ENCODE measurements around the gene CNTFR. TPM values are rescaled to one million over a fixed set of nuclear protein-coding genes. Genes with fewer than 3 reads are reported as not detected.

Gene CNTFR
- total RNA-seq, 5 donors from 2014 or later (not counting 1 experiment from before 2014, with no cell fraction given): not detected

GRCh38 chr9:34592895-34593601 is 3.5 kb upstream of the CNTFR start:
- H3K27ac ChIP-seq (ENCODE audit: low read length): no peak overlapping the region
- POLR2A ChIA-PET: interaction anchor here in 1 of 2 donors (0.5 kb wide), 1 partner anchor 9 kb away, joined by 3 read pairs; no protein-coding TSS in a partner anchor
- no peak overlapping the region for H3K4me3 ChIP-seq (ENCODE audit: control insufficient read depth in 1 of 2, extremely low read depth in 1 of 2, low read length in 1 of 2)
- ATAC-seq (replicated peaks in 1 of 4) (peak in 1 of 4 experiments; percentile 49), DNase-seq (peak in 3 of 35 experiments; percentile 15 to 26 (median 25))
- no peaks in the 10 kb centered on the region for H3K36me3 ChIP-seq (ENCODE audit: control insufficient read depth in 2 of 2, extremely low read depth in 1 of 2, insufficient read depth in 1 of 2, low read length in 1 of 2)
- no peak overlapping the region for H3K27ac Mint-ChIP-seq
- no peaks in the 10 kb centered on the region for H3K36me3 Mint-ChIP-seq
- H3K4me1 Mint-ChIP-seq: peaks cover 23 to 35% (median 31%) of the 10 kb centered on the region in 3 donors
- peaks cover 54 to 64% of the 10 kb centered on the region in 2 donors for H3K27me3 Mint-ChIP-seq
- H3K27me3 ChIP-seq (replicated peaks in 1 of 2; ENCODE audit: control insufficient read depth in 2 of 2, extremely low read depth in 1 of 2, insufficient read depth in 2 of 2, low read length in 1 of 2): peaks cover 8 to 69% of the 10 kb centered on the region in 2 experiments
- H3K4me1 ChIP-seq (ENCODE audit: control insufficient read depth in 1 of 2, extremely low read depth in 1 of 2, insufficient read depth in 2 of 2, low read length in 2 of 2): peaks cover 0 to 32% of the 10 kb centered on the region in 2 experiments
- CTCF ChIA-PET: interaction anchor here in 1 of 2 donors (1.2 kb wide), 1 partner anchor 189 kb away, joined by 4 read pairs; no protein-coding TSS in a partner anchor
- H3K4me3 Mint-ChIP-seq: peak overlapping the region in 2 of 3 donors; percentile 71 to 82
- WGBS (ENCODE audit: insufficient coverage): 10% methylated on average over 20 of the region's 26 CpGs
- no peaks in the 10 kb centered on the region for H3K9me3 ChIP-seq
- H3K9me3 Mint-ChIP-seq: no peaks in the 10 kb centered on the region

- H3K27ac ChIP-seq (ENCODE audit: low read length): no peak overlapping the region
- H3K4me3 ChIP-seq (ENCODE audit: control insufficient read depth in 1 of 2, extremely low read depth in 1 of 2, low read length in 1 of 2): peak overlapping the region in 1 of 2 donors; percentile 15
- H3K4me1 ChIP-seq (ENCODE audit: control insufficient read depth in 1 of 2, extremely low read depth in 1 of 2, insufficient read depth in 2 of 2, low read length in 2 of 2): peaks cover 0 to 32% of the 10 kb centered on the region in 2 experiments
- DNase-seq: no peak
- ATAC-seq (replicated peaks in 1 of 4): no peak
- CTCF ChIA-PET: interaction anchor here (0.6 to 1.9 kb wide), 3 partner anchors 11 to 188 kb away, joined by 3 to 5 read pairs (median 4); no protein-coding TSS in a partner anchor
- no peaks in the 10 kb centered on the region for H3K36me3 Mint-ChIP-seq
- H3K27me3 ChIP-seq (replicated peaks in 1 of 2; ENCODE audit: control insufficient read depth in 2 of 2, extremely low read depth in 1 of 2, insufficient read depth in 2 of 2, low read length in 1 of 2): peaks cover 13 to 73% of the 10 kb centered on the region in 2 experiments
- H3K9me3 Mint-ChIP-seq: no peaks in the 10 kb centered on the region
- peak overlapping the region in 1 of 2 donors; percentile 1 for H3K27ac Mint-ChIP-seq
- H3K4me3 Mint-ChIP-seq: peak overlapping the region; percentile 71 to 82 (median 73)
- H3K9me3 ChIP-seq: no peaks in the 10 kb centered on the region
- no peaks in the 10 kb centered on the region for H3K36me3 ChIP-seq (ENCODE audit: control insufficient read depth in 2 of 2, extremely low read depth in 1 of 2, insufficient read depth in 1 of 2, low read length in 1 of 2)
- peaks cover 23 to 35% (median 31%) of the 10 kb centered on the region in 3 donors for H3K4me1 Mint-ChIP-seq
- H3K27me3 Mint-ChIP-seq: peaks cover 58 to 66% of the 10 kb centered on the region in 2 donors
- POLR2A ChIA-PET: interaction anchor here in 1 of 2 donors (0.5 kb wide), 1 partner anchor 9 kb away, joined by 3 read pairs; no protein-coding TSS in a partner anchor
- WGBS (ENCODE audit: insufficient coverage): 27% methylated on average over 6 of the region's 16 CpGs
Measured at GRCh38 chr9:34591917-34592866, 2.7 kb upstream of the CNTFR start.

GRCh38 chr9:34591248-34591916 is 1.9 kb upstream of the CNTFR start:
- ATAC-seq (replicated peaks in 1 of 4): peak; percentile 79 to 84 (median 84)
- H3K27ac Mint-ChIP-seq: no peak overlapping the region
- CTCF ChIA-PET: interaction anchor here (0.5 to 1.9 kb wide), 5 partner anchors 9 to 211 kb away, joined by 3 to 7 read pairs (median 4); no protein-coding TSS in a partner anchor

GRCh38 chr9:34590381-34591247 is 1.1 kb upstream of the CNTFR start:
- no peaks in the 10 kb centered on the region for H3K36me3 ChIP-seq (ENCODE audit: control insufficient read depth in 2 of 2, extremely low read depth in 1 of 2, insufficient read depth in 1 of 2, low read length in 1 of 2)
- POLR2A ChIA-PET: no interaction called here

More at GRCh38 chr9:34591248-34591916, 1.9 kb upstream of the CNTFR start:
- H3K4me1 Mint-ChIP-seq: peaks cover 23 to 35% (median 31%) of the 10 kb centered on the region in 3 donors
- WGBS (ENCODE audit: insufficient coverage): 3% methylated on average over 54 of the region's 60 CpGs
- Histone ChIP-seq H3K4me3 (ENCODE audit: control insufficient read depth in 1 of 2, extremely low read depth in 1 of 2, low read length in 1 of 2) (peak overlapping the region; percentile 47 to 55), H3K9me3 (no peaks in the 10 kb centered on the region), H3K27ac (ENCODE audit: low read length) (no peak overlapping the region), H3K27me3 (replicated peaks in 1 of 2; ENCODE audit: control insufficient read depth in 2 of 2, extremely low read depth in 1 of 2, insufficient read depth in 2 of 2, low read length in 1 of 2) (peaks cover 21 to 71% of the 10 kb centered on the region in 2 experiments), H3K36me3 (ENCODE audit: control insufficient read depth in 2 of 2, extremely low read depth in 1 of 2, insufficient read depth in 1 of 2, low read length in 1 of 2) (no peaks in the 10 kb centered on the region), H3K4me1 (ENCODE audit: control insufficient read depth in 1 of 2, extremely low read depth in 1 of 2, insufficient read depth in 2 of 2, low read length in 2 of 2) (peaks cover 0 to 32% of the 10 kb centered on the region in 2 experiments)
- H3K36me3 Mint-ChIP-seq: no peaks in the 10 kb centered on the region
- peaks cover 62 to 71% of the 10 kb centered on the region in 2 donors for H3K27me3 Mint-ChIP-seq
- H3K4me3 Mint-ChIP-seq: peak overlapping the region; percentile 71 to 82 (median 73)
- no peaks in the 10 kb centered on the region for H3K9me3 Mint-ChIP-seq
- peak; percentile 22 to 84 (median 67) for DNase-seq
- POLR2A ChIA-PET: no interaction called here

More at GRCh38 chr9:34590381-34591247, 1.1 kb upstream of the CNTFR start:
- 8% methylated on average over 23 of the region's 40 CpGs for WGBS (ENCODE audit: insufficient coverage)
- no peak for ATAC-seq (replicated peaks in 1 of 4)
- Mint-ChIP-seq H3K9me3 (no peaks in the 10 kb centered on the region), H3K36me3 (no peaks in the 10 kb centered on the region), H3K27ac (no peak overlapping the region), H3K4me1 (peaks cover 23 to 35% (median 31%) of the 10 kb centered on the region in 3 donors), H3K4me3 (peak overlapping the region; percentile 71 to 82 (median 73)), H3K27me3 (peaks cover 65 to 73% of the 10 kb centered on the region in 2 donors)
- Histone ChIP-seq H3K4me1 (ENCODE audit: control insufficient read depth in 1 of 2, extremely low read depth in 1 of 2, insufficient read depth in 2 of 2, low read length in 2 of 2) (peaks cover 0 to 32% of the 10 kb centered on the region in 2 experiments), H3K4me3 (ENCODE audit: control insufficient read depth in 1 of 2, extremely low read depth in 1 of 2, low read length in 1 of 2) (peak overlapping the region; percentile 47 to 55), H3K27ac (ENCODE audit: low read length) (no peak overlapping the region), H3K9me3 (no peaks in the 10 kb centered on the region), H3K27me3 (replicated peaks in 1 of 2; ENCODE audit: control insufficient read depth in 2 of 2, extremely low read depth in 1 of 2, insufficient read depth in 2 of 2, low read length in 1 of 2) (peaks cover 24 to 75% of the 10 kb centered on the region in 2 experiments)
- CTCF ChIA-PET: interaction anchor here in 1 of 2 donors (0.6 to 1.9 kb wide), 3 partner anchors 8 to 153 kb away, joined by 4 to 7 read pairs (median 5); no protein-coding TSS in a partner anchor
- DNase-seq: peak in 2 of 35 experiments; percentile 18 to 23

Data from T-cell (primary cell).